ENCODE data around the gene DHX16. TPM values are rescaled to one million over a fixed set of nuclear protein-coding genes. Genes with fewer than 3 reads are reported as not detected.

DHX16 gene
- total and polyA plus RNA-seq, 2 of the 8 experiments (the other 6 are each of a cell fraction or from before 2014, with no cell fraction given): 27.4 to 44.4 TPM

DNA sequence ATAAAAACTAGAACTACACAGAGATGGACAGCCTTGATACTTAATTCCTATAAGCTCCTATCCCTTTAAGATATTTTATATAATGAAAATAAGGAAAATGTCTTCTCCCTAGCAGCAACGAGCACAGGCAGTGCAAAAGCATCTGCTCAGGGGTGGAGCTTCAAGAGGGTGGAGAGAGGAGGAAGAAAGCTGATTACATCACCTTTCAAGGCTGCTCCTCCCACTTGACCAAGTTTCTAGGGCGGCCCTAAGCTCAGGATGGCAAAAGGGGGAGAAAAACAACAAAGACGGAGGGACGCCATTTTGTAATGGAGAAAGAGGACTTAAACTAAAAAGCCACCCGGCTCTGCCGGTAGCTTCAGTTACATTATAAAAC is 58.0 kb downstream of the DHX16 start:
- Histone ChIP-seq H3K9me3 (ENCODE audit: insufficient read depth in 2 of 2, low read depth in 1 of 2, low read length in 1 of 2) (no peaks in the 10 kb centered on the region), H3K36me3 (ENCODE audit: control insufficient read depth in 2 of 4, insufficient read depth in 4 of 4, low read length in 3 of 4) (peaks cover 6 to 47% (median 16%) of the 10 kb centered on the region in 4 experiments), H4K20me1 (replicated peaks in 1 of 2; ENCODE audit: control insufficient read depth in 1 of 2, insufficient read depth in 2 of 2, low read length in 2 of 2) (peaks cover 1 to 4% of the 10 kb centered on the region in 2 experiments), H4K5ac (ENCODE audit: insufficient read length, low read depth, low read length) (no peak overlapping the region), H3K23ac (ENCODE audit: insufficient read length) (no peak overlapping the region), H4K91ac (replicated peaks; ENCODE audit: insufficient read length, low read length) (no peak overlapping the region), H3K4ac (replicated peaks; ENCODE audit: insufficient read length, low read depth, low read length) (no peak overlapping the region), H2AFZ (ENCODE audit: low read length) (no peak overlapping the region), H3K18ac (ENCODE audit: extremely low read depth, low read length) (no peak overlapping the region), H2BK120ac (replicated peaks; ENCODE audit: low read depth, low read length) (no peak overlapping the region), H2BK5ac (ENCODE audit: low read depth, low read length) (peak overlapping the region; percentile 53; the same call in 1 of the 2 replicates), H3K4me2 (ENCODE audit: insufficient read depth in 1 of 2, low read depth in 2 of 2, low read length in 2 of 2) (peak overlapping the region; percentile 96 to 98), H4K8ac (ENCODE audit: extremely low read depth, insufficient read depth, low read length) (no peak overlapping the region), H3K23me2 (ENCODE audit: low read depth, low read length) (peaks cover 14% of the 10 kb centered on the region), H3K9ac (replicated peaks in 1 of 4; ENCODE audit: extremely low read depth in 1 of 4, low read depth in 3 of 4, low read length in 3 of 4) (peak overlapping the region; percentile 99 to 100 (median 100); a peak in 6 of 7 replicates), H2BK12ac (ENCODE audit: low read depth, low read length) (no peak overlapping the region; the same call in 1 of the 2 replicates), H3K4me1 (replicated peaks in 1 of 4; ENCODE audit: control insufficient read depth in 3 of 4, insufficient read depth in 4 of 4, low read length in 3 of 4) (peaks cover 0 to 6% (median 4%) of the 10 kb centered on the region in 4 experiments; a peak in 4 of 7 replicates), H3K79me2 (ENCODE audit: control insufficient read depth in 1 of 2, insufficient read depth in 2 of 2, low read length in 2 of 2) (peaks cover 4 to 71% of the 10 kb centered on the region in 2 experiments; a peak in 3 of 4 replicates), H2AK5ac (ENCODE audit: low read depth, low read length) (0 out of 2 replicates have a peak overlapping the region, but pooled peaks have one; percentile 34), H3K27me3 (replicated peaks in 1 of 4; ENCODE audit: control insufficient read depth in 3 of 4, extremely low read depth in 1 of 4, insufficient read depth in 3 of 4, low read length in 3 of 4) (no peaks in the 10 kb centered on the region), H2BK20ac (ENCODE audit: low read length) (no peak overlapping the region), H3K79me1 (ENCODE audit: low read depth, low read length) (peaks cover 11% of the 10 kb centered on the region; the same call in 1 of the 2 replicates), H3K4me3 (ENCODE audit: extremely low read depth in 1 of 4, insufficient read depth in 2 of 4, low read depth in 3 of 4, low read length in 4 of 4) (peak overlapping the region; percentile 90 to 97 (median 96)), H2BK15ac (ENCODE audit: low read length) (no peak overlapping the region), H3K14ac (ENCODE audit: insufficient read length) (no peak overlapping the region), H3K27ac (ENCODE audit: low read depth, low read length) (peak overlapping the region; percentile 98), H3K56ac (replicated peaks; ENCODE audit: insufficient read length, low read depth, low read length) (no peak overlapping the region)
- ChIA-PET CTCF (ENCODE audit: partially characterized antibody) (interaction anchor here (1.6 to 1.7 kb wide), 2 partner anchors 14 to 18 kb away, joined by 4 to 7 read pairs; no protein-coding TSS in a partner anchor), POLR2A (ENCODE audit: partially characterized antibody) (interaction anchor here (0.6 to 4.8 kb wide), 42 partner anchors 9 to 550 kb away, joined by 3 to 443 read pairs (median 6); partner anchors contain the start of genes ABCF1, ATAT1, C6orf136 and DHX16)
- DNase-seq (ENCODE audit: low read depth in 1 of 2, low spot score in 2 of 2): peak; percentile 68 to 86
- FAIRE-seq: peak; percentile 48
- WGBS, 2 experiments (ENCODE audit: extremely low coverage in 1 of 2, insufficient coverage in 1 of 2, insufficient read length in 1 of 2, insufficient replicate concordance in 2 of 2, low coverage in 1 of 2, low lambda C conversion rate in 2 of 2, missing lambda C conversion rate in 1 of 2): 8% methylated on average over 6 of the region's 6 CpGs; no CpG with 5 or more reads in 1 of the 2 experiments
- TF ChIP-seq RFX5 (IDR thresholded peaks at IDR 0.05; ENCODE audit: borderline replicate concordance, low read depth, low read length) (no peak), CHD2 (IDR thresholded peaks at IDR 0.05; ENCODE audit: low read length) (peak; percentile 5; the same call in 1 of the 2 replicates), CEBPB (IDR thresholded peaks at IDR 0.05; ENCODE audit: low read depth, low read length) (peak; percentile 89), JUND (IDR thresholded peaks at IDR 0.05; ENCODE audit: low read length) (0 out of 2 replicates have a peak, but pooled peaks have one; percentile 70), POLR2A (IDR thresholded peaks at IDR 0.05; ENCODE audit: control extremely low read depth in 1 of 2, low read depth in 2 of 2, low read length in 2 of 2) (peak; percentile 23 to 55; a peak in 2 of 3 replicates), YY1 (IDR thresholded peaks at IDR 0.05; ENCODE audit: low read depth, low read length) (peak; percentile 96), TAF1 (IDR thresholded peaks at IDR 0.05; ENCODE audit: low read depth, low read length) (peak; percentile 90), CREB1 (IDR thresholded peaks at IDR 0.05) (0 out of 2 replicates have a peak, but pooled peaks have one; percentile 1), JUN (IDR thresholded peaks at IDR 0.05; ENCODE audit: low read depth, low read length) (no peak), TBP (IDR thresholded peaks at IDR 0.05; ENCODE audit: low read depth, low read length) (peak; percentile 67; the same call in 1 of the 2 replicates)
- TF ChIP-seq, protein P1, sequence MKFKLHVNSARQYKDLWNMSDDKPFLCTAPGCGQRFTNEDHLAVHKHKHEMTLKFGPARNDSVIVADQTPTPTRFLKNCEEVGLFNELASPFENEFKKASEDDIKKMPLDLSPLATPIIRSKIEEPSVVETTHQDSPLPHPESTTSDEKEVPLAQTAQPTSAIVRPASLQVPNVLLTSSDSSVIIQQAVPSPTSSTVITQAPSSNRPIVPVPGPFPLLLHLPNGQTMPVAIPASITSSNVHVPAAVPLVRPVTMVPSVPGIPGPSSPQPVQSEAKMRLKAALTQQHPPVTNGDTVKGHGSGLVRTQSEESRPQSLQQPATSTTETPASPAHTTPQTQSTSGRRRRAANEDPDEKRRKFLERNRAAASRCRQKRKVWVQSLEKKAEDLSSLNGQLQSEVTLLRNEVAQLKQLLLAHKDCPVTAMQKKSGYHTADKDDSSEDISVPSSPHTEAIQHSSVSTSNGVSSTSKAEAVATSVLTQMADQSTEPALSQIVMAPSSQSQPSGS (IDR thresholded peaks at IDR 0.05; ENCODE audit: low read length): peak; percentile 97; the same call in 1 of the 2 replicates
- TF ChIP-seq, protein P2, sequence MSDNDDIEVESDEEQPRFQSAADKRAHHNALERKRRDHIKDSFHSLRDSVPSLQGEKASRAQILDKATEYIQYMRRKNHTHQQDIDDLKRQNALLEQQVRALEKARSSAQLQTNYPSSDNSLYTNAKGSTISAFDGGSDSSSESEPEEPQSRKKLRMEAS (IDR thresholded peaks at IDR 0.05): no peak

Data from H1 (cell line).